HUES48 (cell line): ENCODE data around the gene ADAMTS6.
A peak's percentile ranks its signal among the peaks of the same experiment; 100 is the strongest.

Source experiments
- H3K27ac ChIP-seq: one replicate; pipeline ENCODE4 v1.7.0; 2013; ENCODE audit warnings: low read depth, low read length, inconsistent platforms
- H3K27me3 ChIP-seq: 2 replicates; pipeline ENCODE4 v1.6.1; 2013; ENCODE audit warnings: mild to moderate bottlenecking, low read length; ENCODE audit not compliant: control insufficient read depth, insufficient read depth
- H3K36me3 ChIP-seq: 2 replicates; pipeline ENCODE4 v1.6.1; 2013; ENCODE audit warnings: low read length; ENCODE audit not compliant: control insufficient read depth, insufficient read depth
- H3K4me1 ChIP-seq: 2 replicates; pipeline ENCODE4 v1.6.1; 2013; ENCODE audit warnings: mild to moderate bottlenecking, low read length; ENCODE audit not compliant: control insufficient read depth, insufficient read depth
- H3K4me3 ChIP-seq: 2 replicates; pipeline ENCODE4 v1.5.1; 2013; ENCODE audit warnings: mild to moderate bottlenecking, low read depth, low read length
- H3K9ac ChIP-seq: 2 replicates; pipeline ENCODE4 v1.6.1; 2013; ENCODE audit warnings: mild to moderate bottlenecking, low read depth, low read length, moderate library complexity
- H3K9me3 ChIP-seq: 2 replicates; pipeline ENCODE4 v1.6.1; 2013; ENCODE audit warnings: low read length; ENCODE audit not compliant: control insufficient read depth, insufficient read depth

Gene ADAMTS6

DNA sequence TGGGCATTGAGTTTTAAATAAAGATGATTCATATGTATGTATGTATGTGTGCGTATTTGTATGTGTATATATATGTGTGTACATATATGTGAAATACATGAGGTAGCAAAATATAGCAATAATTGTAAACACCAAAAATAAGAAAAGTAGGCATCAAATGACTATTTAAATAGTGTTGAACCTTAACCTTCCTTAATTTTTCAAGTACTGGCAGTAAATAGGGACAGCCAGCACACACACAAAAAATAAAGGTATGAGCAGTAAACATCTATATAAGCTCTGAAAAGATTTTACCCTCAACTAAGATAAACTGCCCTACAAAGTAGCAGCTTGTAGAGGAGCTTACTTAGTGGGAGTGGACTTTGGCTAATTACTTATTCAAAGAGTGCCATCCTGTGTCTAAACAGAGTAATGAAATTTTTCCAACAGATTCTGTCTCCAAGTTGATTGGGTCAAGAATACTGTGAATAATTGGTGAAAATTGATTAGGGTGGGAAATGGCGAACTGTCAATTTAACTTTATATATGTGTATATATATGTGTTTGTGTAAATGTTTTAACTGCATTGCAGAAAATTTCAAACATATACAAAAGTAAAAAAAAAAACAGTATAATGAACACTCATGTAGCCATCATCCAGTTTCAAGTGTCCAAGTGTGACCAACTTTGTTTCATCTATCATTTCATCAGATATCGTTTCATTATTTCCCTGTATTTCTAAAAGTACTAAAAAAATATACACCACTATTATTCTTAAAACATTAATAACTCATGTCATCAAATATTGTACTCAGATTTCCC, 2.0 kb upstream of the ADAMTS6 start:
- no peak overlapping the region for H3K9ac ChIP-seq
- H3K27me3 ChIP-seq: peaks cover 16% of the 10 kb centered on the region
- peaks cover 29% of the 10 kb centered on the region for H3K4me1 ChIP-seq
- H3K4me3 ChIP-seq: peak overlapping the region; percentile 74
- no peaks in the 10 kb centered on the region for H3K36me3 ChIP-seq
- no peaks in the 10 kb centered on the region for H3K9me3 ChIP-seq
- H3K27ac ChIP-seq: peak overlapping the region; percentile 70

DNA sequence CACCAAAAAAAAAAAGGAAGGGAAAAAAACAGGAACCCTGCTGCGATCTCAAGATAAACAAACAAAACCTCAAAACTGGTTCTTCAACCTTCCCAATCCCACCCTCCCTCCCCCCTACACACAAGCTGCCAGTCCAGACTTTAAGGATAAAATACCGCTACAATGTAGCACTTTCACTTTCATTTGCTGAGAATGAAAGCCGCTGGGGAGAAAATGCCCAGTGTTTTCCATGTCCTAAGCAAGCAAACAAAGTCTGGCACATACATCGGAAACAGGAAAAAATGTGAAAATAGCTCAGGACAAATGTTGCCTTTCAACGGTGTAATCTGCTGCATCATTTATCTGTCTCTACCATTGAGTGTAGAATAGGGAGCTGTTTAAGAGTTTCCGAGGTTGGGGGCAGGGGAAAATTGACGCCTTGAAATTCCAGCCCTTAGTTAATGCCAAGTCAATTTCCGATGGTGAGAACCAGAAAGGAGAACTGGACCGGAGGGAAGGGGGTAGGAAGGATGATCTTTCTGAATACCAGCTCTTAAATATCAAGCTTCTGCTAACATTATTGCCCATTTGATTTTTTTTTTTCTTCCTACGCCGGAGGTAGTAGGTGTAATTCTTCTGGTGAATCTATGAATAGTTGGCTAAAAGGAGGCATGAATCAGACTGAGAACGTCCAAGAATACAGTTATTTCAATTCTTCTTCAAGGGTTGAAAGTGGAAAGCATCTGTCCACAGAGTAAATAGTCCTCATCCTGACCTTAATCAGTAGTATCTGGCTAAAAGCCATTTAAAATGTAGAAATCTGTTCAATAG, 1.2 kb upstream of the ADAMTS6 start:
- Histone ChIP-seq H3K36me3 (no peaks in the 10 kb centered on the region), H3K4me3 (peak overlapping the region; percentile 74), H3K27ac (peak overlapping the region; percentile 89), H3K4me1 (peaks cover 29% of the 10 kb centered on the region), H3K9me3 (no peaks in the 10 kb centered on the region), H3K9ac (peak overlapping the region; percentile 39; the same call in 1 of the 2 replicates), H3K27me3 (peaks cover 16% of the 10 kb centered on the region)

- Histone ChIP-seq H3K4me3 (peak overlapping the region; percentile 74), H3K27me3 (peaks cover 16% of the 10 kb centered on the region), H3K36me3 (no peaks in the 10 kb centered on the region), H3K9me3 (no peaks in the 10 kb centered on the region), H3K4me1 (peaks cover 29% of the 10 kb centered on the region), H3K27ac (peak overlapping the region; percentile 89), H3K9ac (peak overlapping the region; percentile 16)
These were observed 596 bp upstream of the ADAMTS6 start for GRCh38 chr5:65482296-65482735.

- Histone ChIP-seq H3K4me3 (peak overlapping the region; percentile 74), H3K9ac (no peak overlapping the region)
These were observed 544 bp downstream of the ADAMTS6 start for GRCh38 chr5:65481171-65481581.

DNA sequence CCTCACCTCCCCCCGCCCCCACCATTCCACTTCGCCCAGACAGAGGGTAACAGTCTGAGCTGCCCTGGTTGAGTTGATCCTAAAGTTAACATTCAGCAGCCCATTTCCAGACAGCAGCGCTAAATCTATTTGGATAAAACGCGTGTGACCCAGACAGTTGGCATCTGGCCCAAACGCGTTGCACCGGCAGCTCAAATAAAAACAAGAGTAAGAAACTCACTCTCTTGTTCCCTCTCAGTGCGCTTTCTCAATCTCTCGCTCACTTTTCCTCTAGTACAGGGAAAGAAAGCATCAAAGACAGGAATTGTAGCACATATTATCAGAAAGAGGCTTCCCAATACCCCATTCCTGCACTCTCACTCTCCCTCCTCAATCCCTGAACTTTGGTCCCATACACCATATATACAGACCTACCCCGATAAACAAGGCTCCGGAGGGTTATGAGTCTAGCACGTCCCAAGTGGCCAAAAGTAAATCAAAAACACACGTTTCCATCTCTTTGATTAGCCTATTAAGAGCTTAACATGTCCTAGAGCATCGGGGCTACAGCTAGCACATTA, 1.3 kb downstream of the ADAMTS6 start:
- no peaks in the 10 kb centered on the region for H3K9me3 ChIP-seq
- H3K4me3 ChIP-seq: peak overlapping the region; percentile 74
- no peaks in the 10 kb centered on the region for H3K36me3 ChIP-seq
- H3K4me1 ChIP-seq: peaks cover 29% of the 10 kb centered on the region
- H3K27ac ChIP-seq: no peak overlapping the region
- peak overlapping the region; percentile 22; the same call in 1 of the 2 replicates for H3K9ac ChIP-seq
- H3K27me3 ChIP-seq: peaks cover 16% of the 10 kb centered on the region

More at GRCh38 chr5:65481171-65481581, 544 bp downstream of the ADAMTS6 start:
- peaks cover 16% of the 10 kb centered on the region for H3K27me3 ChIP-seq
- H3K27ac ChIP-seq: peak overlapping the region; percentile 89
- no peaks in the 10 kb centered on the region for H3K9me3 ChIP-seq
- H3K36me3 ChIP-seq: no peaks in the 10 kb centered on the region
- peaks cover 29% of the 10 kb centered on the region for H3K4me1 ChIP-seq

DNA sequence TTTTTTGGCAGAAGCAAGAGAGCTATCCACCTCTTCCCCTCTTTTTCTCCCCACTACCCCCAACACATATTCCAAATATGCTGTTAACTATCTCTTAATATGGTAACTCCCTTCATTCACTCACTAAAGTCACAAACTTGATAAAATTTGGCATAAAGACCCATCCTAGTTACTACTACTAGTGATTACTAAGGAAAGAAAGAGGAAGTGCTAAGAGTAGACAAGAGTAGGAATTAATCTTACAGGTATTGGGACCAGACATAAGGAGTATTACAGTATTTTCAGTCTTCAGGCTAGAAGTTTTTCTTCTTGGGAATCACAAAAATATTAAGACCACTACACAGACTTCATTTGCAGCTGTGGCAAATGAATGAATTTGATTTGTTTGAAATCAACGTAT, 2.2 kb downstream of the ADAMTS6 start:
- no peak overlapping the region for H3K27ac ChIP-seq
- no peak overlapping the region for H3K9ac ChIP-seq
- H3K4me1 ChIP-seq: peaks cover 29% of the 10 kb centered on the region
- H3K9me3 ChIP-seq: no peaks in the 10 kb centered on the region
- peaks cover 16% of the 10 kb centered on the region for H3K27me3 ChIP-seq
- H3K4me3 ChIP-seq: peak overlapping the region; percentile 74
- H3K36me3 ChIP-seq: no peaks in the 10 kb centered on the region

- H3K4me1 ChIP-seq: peaks cover 25% of the 10 kb centered on the region
- H3K9ac ChIP-seq: no peak overlapping the region
- H3K27ac ChIP-seq: no peak overlapping the region
- H3K36me3 ChIP-seq: no peaks in the 10 kb centered on the region
- H3K9me3 ChIP-seq: no peaks in the 10 kb centered on the region
- no peak overlapping the region for H3K4me3 ChIP-seq
- H3K27me3 ChIP-seq: peaks cover 16% of the 10 kb centered on the region
These were observed 3.4 kb downstream of the ADAMTS6 start for GRCh38 chr5:65478336-65478735.

- H3K36me3 ChIP-seq: no peaks in the 10 kb centered on the region
- H3K27me3 ChIP-seq: peaks cover 15% of the 10 kb centered on the region
- no peak overlapping the region for H3K4me3 ChIP-seq
- no peak overlapping the region for H3K9ac ChIP-seq
- H3K4me1 ChIP-seq: peaks cover 20% of the 10 kb centered on the region
- no peaks in the 10 kb centered on the region for H3K9me3 ChIP-seq
- H3K27ac ChIP-seq: no peak overlapping the region
These were observed 5.8 kb downstream of the ADAMTS6 start for GRCh38 chr5:65475895-65476294.

GRCh38 chr5:65475336-65475735, 6.4 kb downstream of the ADAMTS6 start:
- H3K9ac ChIP-seq: no peak overlapping the region
- H3K4me3 ChIP-seq: no peak overlapping the region
- no peaks in the 10 kb centered on the region for H3K9me3 ChIP-seq
- H3K27me3 ChIP-seq: peaks cover 10% of the 10 kb centered on the region
- no peaks in the 10 kb centered on the region for H3K36me3 ChIP-seq
- H3K4me1 ChIP-seq: peaks cover 15% of the 10 kb centered on the region
- H3K27ac ChIP-seq: no peak overlapping the region

DNA sequence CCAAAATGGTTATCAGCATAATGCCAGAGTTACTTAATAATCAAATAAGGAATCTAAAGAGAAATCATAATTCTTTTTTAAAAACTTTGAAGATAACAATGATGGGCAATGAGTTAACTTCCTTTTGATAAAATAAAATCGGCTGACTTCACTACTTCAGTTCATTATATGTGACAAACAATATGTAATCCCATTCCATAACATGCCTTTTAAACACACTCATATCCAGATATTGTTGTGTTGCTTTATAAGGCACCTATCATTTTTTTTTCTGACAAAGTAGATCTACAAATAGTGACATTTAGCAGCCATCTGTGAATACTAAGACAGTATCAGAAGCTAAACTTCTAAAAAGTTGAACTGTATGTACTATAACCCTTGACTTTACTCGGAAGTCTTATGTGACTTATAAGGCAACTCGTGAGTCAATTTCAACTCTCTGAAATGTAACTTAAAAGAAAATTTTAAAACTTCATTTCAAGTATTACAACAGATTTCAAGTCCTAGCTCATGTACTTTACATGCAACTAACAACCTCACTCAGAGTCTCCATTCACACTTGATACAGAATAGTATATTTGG, 7.5 kb downstream of the ADAMTS6 start:
- Histone ChIP-seq H3K27me3 (0 out of 2 replicates have a peak, but pooled peaks cover under 1% of the 10 kb centered on the region), H3K36me3 (no peaks in the 10 kb centered on the region), H3K27ac (no peak overlapping the region), H3K4me1 (peaks cover 4% of the 10 kb centered on the region; the same call in 1 of the 2 replicates), H3K4me3 (no peak overlapping the region), H3K9ac (no peak overlapping the region), H3K9me3 (no peaks in the 10 kb centered on the region)
